ENCODE results near the gene YWHAQ.
"Not testable (repeated sequence)": the region's sequence is repeated elsewhere in the genome, so short reads cannot be mapped to it uniquely, and the experiment has no call there.

The YWHAQ gene

GRCh38 chr2:9630117-9630735 is 571 bp downstream of the YWHAQ start:
- no peak for DNase-seq

DNA sequence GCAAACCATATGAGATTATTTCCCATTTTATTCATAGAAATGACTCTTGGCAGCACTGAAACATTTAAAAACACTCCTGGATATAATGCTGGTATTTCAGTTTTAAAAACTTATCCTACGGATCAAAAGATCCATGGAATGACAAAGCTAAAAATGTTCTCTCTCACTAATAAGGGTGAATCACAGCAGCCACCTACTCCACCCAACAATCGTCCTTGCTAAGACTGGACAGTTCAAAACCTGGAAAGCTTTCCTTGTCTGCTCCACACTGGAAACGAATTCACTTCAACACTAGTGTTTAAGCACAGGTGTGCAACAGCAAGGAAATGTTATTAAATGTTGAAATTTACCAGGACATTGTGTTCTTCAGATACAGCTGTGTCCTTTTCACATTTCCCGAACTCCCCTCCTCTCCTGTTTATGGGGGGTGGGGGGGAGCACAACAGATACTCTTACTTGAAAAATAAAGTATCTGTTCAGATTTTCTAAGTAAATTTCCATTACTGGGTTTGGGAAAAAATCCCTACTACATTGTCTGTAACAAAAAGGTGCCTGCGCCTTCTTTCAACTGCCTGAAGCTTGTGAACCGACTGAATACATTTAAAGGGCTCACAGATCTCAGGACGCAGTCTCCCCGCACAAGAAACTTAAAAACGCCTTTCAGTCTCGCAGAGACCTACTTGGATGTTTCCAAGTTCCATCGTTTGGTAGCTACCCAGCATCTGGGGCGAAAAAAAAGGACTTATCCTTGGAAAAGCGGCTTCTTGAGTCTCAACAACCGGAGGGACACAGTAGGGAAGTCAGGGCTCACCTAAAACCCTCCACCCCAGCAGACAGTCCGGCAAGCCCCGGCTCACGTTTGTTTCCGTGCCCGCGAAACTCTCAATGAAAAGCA is 1.3 kb downstream of the YWHAQ start:
- DNase-seq = no peak

- no peak for DNase-seq
Measured at GRCh38 chr2:9627310-9627709, 3.5 kb downstream of the YWHAQ start.

DNA sequence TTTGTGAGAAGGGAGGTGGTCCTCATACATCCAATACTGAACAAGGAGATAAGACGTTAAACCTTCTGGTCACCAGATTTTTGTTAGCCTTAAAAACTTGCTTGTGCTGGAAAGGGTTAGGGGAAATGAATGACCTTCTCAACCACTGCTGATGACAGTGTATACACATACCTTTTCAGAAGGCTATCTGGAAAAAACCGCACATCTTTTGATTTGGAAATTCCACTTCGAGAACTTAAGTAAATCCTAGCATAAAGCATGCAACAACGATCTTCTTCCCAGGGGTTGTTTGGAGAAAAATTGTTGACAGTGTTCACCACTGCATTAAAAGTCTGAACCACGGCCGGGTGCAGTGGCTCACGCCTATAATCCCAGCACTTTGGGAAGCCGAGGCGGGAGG is 7.6 kb downstream of the YWHAQ start:
- no peak for DNase-seq

DNA sequence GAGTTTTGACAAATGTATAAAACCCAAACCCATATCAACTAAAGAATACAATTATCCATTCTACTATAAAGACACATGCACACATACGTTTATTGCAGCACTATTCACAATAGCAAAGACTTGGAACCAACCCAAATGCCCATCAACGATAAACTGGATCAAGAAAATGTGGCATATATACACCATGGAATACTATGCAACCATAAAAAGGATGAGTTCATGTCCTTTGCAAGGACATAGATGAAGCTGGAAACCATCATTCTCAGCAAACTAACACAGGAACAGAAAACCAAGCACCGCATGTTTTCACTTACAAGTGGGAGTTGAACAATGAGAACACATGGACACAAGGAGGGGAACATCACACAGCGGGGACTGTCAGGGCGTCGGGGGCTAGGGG is 9.1 kb downstream of the YWHAQ start:
- DNase-seq = not testable (repeated sequence)

DNA sequence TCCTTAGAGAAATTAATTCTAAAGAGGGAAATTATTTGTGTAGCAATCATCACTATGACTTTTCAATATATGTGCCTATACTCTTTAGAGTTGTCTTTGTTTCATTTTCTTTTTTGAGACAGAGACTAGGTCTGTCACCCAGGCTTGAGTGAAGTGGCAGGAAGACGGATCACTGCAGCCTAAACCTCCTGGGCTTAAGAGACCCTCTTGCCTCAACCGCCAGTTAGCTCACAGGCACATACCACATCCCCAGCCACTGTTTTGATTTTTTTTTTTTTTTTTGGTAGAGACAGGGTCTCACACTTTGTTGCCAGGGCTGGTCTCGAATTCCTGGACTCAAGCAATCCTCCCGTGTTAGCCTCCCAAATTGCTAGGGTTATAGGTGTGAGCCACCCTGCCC is 12.4 kb downstream of the YWHAQ start:
- DNase-seq = no peak

- DNase-seq = no peak
Measured at GRCh38 chr2:9617749-9618148, 13.0 kb downstream of the YWHAQ start.

DNA sequence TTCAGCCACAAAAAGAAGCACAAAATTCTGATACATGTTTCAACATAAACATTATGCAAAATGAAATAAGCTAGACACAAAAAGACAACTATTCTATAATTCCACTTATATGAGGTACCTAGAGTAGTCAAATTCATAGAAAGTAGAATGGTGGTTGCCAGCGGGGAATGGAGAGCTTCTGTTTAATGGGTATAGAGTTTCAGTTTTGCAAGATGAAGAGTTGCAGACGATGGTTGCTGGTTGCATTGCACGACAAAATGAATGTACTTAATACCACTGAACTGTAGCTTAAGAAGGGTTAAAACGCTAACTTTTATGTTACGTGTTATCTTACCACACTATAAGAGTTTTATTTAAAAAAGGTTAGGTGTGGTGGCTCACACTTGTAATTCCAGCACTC is 13.5 kb downstream of the YWHAQ start:
- DNase-seq = no peak

GRCh38 chr2:9614562-9614961 is 16.2 kb downstream of the YWHAQ start:
- no peak for DNase-seq

GRCh38 chr2:9613291-9613690 is 17.5 kb downstream of the YWHAQ start:
- DNase-seq = no peak

- DNase-seq = not testable (repeated sequence)
Measured at GRCh38 chr2:9611549-9611912, 19.3 kb downstream of the YWHAQ start.

DNA sequence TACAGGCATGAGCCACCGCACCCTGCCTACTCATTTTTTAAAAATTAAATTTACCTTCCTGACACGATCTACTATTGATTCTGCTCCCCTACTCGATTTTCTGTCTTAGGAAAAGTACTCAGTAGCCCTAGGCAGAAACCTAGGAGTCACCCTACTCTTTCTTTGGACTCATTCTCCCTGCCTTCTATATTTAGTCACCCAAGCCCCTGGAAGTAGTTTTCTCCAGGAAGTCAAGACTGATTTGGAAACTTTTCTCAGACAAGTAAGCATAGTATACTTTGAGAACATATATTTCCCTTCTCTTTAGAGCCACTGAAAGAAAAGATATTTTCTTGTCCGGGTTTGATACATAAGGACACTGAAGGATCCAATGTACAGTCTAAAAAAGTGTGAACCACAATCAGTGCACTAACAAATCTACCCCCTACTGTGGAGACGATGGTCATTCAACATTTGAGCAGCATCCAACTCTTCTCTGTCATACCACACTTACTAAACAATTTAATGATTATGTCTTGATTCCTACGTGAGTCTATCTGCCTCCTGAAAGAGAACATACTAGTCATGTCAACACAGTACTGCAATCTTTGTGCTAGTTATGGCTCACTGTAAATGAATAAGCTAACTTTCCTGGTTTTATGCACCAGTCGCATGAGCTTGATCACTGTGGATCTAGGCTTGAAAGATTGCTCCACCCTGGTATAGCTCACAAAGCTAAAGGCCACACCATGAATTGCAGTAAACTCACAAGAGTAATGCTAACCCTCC is 19.8 kb downstream of the YWHAQ start:
- no peak for DNase-seq

DNA sequence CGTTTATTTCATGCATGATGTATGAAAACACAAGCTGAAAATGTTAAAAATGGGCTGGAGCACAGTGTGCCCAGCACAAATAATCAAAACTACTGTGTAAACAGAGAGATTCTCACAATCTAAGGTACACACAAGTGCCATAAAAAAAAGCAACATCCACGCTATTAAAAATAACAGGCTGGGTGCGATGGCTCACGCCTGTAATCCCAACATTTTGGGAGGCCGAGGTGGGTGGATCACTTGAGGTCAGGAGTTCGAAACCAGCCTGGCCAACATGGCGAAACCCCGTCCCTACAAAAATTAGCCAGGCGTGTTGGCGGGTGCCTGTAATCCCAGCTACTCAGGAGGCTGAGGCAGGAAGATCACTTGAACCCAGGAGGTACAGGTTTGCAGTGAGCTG is 22.3 kb downstream of the YWHAQ start:
- not testable (repeated sequence) for DNase-seq

- DNase-seq = no peak
Measured at GRCh38 chr2:9602412-9602811, 28.4 kb downstream of the YWHAQ start.

GRCh38 chr2:9601397-9601796 is 29.4 kb downstream of the YWHAQ start:
- DNase-seq = no peak

- DNase-seq = no peak
Measured at GRCh38 chr2:9599430-9599829, 31.4 kb downstream of the YWHAQ start.

DNA sequence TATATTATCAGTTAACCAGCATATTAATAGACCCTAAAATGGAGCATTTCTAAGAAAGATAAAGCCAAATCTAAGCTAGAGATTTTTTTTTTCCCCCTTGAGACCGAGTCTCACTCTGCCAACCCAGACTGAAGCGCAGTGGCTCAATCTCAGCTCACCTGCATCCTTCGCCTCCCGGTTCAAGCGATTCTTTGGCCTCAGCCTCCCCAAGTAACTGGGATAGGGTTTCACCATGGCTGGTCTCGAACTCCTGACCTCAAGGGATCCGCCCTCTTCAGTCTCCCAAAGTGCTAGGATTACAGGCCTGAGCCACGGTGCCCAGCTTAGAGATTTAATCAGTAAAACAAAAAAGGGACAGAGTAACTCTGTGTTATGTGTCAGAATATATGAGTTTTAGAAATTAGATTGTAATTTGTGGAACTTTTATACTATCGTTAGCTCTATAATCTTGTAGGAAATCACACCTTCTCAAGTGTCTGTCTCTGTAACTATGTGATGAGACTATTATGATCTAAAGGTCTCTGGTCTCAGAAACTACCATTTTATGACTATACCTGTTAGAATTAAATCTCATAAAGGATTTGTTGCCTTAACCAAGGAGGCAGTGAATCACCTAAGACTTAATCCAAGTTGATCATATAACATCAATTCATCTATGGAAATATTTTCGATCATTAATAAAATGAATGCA is 34.0 kb downstream of the YWHAQ start:
- no peak for DNase-seq

GRCh38 chr2:9595746-9596145 is 35.1 kb downstream of the YWHAQ start:
- no peak for DNase-seq

GRCh38 chr2:9595256-9595655 is 35.5 kb downstream of the YWHAQ start:
- not testable (repeated sequence) for DNase-seq

GRCh38 chr2:9594366-9595054 is 36.3 kb downstream of the YWHAQ start:
- no peak for DNase-seq

DNA sequence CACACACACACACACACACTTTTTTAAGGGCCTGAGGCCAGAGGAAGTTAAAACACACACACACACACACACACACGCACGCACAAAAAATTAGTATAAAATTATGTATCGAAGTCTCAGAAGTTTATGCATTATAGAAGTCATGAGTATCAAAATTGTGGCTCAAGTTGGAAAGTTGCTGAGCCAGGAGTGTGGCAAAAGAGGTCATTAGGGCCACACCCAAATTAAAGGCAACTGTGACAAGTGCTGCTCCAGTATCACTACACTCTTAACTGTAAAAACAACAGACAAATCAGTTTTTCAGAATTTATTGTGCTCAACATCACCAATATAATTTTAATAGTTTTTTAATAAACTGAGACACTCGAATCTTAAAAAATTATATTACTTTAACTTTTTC is 36.9 kb downstream of the YWHAQ start:
- DNase-seq = no peak

- DNase-seq = no peak
Measured at GRCh38 chr2:9592699-9593098, 38.1 kb downstream of the YWHAQ start.

- DNase-seq = no peak
Measured at GRCh38 chr2:9590641-9591040, 40.2 kb downstream of the YWHAQ start.

All from NCI-H187 treated with DMSO at 0.1 percent for 48 hours (cell line).